HK-2 (cell line): Measurements from ENCODE around the gene GIT2.
A peak's percentile ranks its signal among the peaks of the same experiment; 100 is the strongest.
"Not testable (repeated sequence)": the region's sequence is repeated elsewhere in the genome, so short reads cannot be mapped to it uniquely, and the experiment has no call there.

Experiments used
- DNase-seq: peaks from one replicate; pipeline ENCODE4 v3.0.0-alpha.2; 2018; ENCODE audit not compliant: unreplicated experiment

The GIT2 gene

DNA sequence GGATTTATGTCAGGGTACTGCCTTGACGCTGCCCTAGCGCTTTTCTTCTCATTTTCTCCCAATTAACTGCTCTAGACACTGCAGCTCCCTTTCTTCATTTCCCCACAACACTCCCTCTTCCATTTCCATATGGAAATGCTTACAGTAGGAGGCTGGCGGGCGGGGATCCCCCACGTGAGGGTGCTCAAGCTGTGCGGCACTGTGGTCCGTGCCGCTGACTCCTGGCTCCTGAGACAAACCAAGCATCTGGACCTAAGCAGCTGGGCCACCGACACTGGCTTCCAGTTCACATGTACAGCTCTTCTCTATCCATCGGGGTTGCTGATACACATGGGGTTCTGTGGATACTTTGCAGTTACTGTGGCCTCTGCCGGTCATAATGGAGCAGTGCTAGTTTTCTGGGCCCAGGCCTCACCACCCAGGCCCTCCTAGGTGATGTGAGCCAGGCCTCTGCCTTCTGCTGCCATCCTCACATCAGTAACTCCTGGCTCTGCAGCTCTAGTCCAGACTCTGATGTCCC is 75.8 kb downstream of the GIT2 start:
- DNase-seq = no peak

DNA sequence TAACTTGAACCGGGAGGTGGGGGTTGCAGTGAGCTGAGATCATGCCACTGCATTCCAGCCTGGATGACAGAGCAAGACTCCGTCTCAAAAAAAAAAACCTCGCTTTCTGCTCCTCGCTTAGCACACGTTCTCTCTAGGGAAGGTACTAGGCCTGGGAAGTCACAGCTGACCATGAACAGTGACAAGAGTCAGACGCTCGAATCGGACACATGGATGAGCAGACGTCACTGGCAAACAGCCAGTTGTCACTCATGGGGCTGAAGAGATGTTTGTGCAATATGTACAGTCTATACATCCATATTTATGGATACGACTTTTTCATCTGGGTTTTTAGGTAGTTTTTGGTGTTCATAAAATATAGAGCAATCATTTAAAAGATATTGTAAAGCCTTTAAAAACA is 76.7 kb downstream of the GIT2 start:
- no peak for DNase-seq

DNA sequence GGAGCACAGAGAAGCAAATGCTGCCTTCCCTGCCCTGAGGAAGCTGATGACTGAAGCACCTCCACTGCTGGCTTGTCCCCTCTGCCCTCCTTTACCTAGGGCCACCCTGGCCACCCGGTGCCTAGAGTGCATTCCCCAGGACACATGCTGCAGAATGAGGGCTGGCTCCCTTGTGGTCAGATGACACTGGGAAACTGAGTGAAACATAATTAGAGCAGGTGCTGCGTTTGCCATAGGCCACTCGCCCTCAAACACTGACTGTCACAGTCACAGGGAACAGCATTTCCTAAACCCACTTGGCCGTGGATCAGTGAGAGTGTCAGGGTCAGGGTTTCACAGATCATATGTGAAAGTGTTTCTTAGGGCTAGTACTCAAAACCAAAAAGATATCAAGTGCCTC is 80.1 kb downstream of the GIT2 start:
- DNase-seq = no peak

GRCh38 chr12:109915171-109916040 is 80.8 kb downstream of the GIT2 start:
- no peak for DNase-seq

DNA sequence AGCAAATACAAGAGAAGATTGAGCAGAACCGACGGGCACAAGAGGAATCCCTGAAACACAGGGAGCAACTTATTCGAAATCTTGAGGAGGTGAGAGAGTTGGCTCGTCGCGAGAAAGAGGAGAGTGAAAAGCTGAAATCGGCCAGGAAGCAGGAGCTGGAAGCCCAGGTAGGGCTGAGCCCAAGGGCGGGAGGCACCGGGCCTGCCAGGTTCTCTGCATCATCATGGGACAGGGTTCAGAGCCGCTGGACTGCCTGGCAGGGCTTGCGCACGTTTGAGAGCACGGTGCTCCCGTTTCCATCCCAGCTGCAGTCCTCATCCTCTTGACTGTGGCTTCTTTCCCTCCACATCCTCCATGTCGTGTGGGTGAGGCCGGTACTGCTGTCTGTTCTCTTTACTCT is 81.7 kb downstream of the GIT2 start:
- DNase-seq = no peak

GRCh38 chr12:109912855-109913321 is 83.3 kb downstream of the GIT2 start:
- DNase-seq = no peak

DNA sequence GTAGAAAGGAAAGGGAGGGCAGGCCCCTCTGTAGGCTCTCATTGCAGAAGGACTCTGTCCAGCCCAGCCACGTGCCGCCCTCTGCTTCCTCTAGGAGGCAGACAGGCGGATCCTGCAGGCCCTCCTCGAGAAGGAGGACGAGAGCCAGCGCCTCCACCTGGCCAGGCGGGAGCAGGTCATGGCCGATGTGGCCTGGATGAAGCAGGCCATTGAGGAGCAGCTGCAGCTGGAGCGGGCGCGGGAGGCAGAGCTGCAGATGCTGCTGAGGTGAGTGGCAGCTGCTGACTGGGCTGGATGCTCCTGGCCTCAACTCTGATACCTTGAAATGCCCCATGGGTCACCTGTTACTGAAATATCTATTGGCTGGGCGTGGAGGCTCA is 85.2 kb downstream of the GIT2 start:
- peak; percentile 21 for DNase-seq

DNA sequence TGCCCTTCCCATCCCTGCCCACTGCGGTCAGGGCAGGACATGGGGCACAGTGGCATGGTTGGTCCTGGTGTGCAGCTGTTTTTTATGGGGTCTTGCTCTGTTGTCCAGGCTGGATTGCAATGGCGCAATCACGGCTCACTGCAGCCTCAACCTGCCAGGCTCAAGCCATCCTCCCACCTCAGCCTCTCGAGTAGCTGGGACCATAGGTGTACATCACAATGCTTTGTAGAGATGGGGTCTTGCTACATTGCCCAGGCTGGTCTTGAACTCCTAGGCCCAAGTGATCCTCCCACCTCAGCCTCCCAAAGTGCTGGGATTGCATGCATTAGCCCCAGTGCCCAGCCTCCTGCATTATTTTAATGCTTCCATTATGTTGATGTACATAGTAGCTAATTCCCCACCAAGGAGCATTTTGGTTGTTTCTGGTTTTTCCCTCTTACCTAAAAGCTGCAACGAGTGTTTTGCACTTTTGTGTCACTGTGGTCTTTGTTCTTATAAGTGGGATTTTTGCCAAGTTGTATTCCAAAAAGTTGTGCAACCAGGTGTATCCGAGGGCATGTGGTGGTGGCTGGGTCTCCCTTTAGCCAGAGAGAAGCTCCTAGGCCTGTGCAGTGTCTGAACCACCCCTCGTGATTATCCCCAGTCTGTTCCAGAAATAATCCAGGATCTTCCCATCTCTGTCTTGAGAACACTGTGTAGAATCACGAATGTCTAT is 85.8 kb downstream of the GIT2 start:
- no peak for DNase-seq

- DNase-seq = no peak
These were observed 90.9 kb downstream of the GIT2 start for GRCh38 chr12:109905301-109905700.

- no peak for DNase-seq
These were observed 93.2 kb downstream of the GIT2 start for GRCh38 chr12:109902891-109903418.

GRCh38 chr12:109900752-109901580 is 95.2 kb downstream of the GIT2 start:
- no peak for DNase-seq

- DNase-seq = peak; percentile 83
These were observed 96.1 kb downstream of the GIT2 start, which contains the start of gene TCHP for GRCh38 chr12:109899783-109900751. Gene TCHP (plus strand): TSS chr12:109900274. CDS start chr12:109903027, 2,753 bp downstream.

GRCh38 chr12:109899345-109899744 is 96.8 kb downstream of the GIT2 start:
- DNase-seq = not testable (repeated sequence)

DNA sequence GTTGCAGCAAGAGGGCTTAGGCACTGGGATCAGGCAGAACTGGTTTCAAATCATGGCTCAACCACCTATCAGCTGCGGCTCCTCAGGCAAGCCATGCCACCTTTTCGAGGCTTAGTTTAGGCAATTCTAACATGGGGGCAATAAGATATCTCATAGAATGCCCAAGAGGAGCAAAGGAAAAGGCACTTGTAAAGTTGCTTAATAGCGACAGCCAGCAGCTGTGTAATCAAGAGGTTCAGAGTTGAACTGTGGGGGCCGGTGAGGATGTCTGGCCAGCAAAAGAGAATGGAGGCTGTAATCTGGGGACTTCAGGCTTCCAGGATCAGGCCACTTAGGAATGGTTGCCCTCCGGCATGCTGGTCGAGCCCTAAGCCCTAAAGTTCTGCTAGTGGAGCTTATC is 99.1 kb downstream of the GIT2 start:
- DNase-seq = no peak

DNA sequence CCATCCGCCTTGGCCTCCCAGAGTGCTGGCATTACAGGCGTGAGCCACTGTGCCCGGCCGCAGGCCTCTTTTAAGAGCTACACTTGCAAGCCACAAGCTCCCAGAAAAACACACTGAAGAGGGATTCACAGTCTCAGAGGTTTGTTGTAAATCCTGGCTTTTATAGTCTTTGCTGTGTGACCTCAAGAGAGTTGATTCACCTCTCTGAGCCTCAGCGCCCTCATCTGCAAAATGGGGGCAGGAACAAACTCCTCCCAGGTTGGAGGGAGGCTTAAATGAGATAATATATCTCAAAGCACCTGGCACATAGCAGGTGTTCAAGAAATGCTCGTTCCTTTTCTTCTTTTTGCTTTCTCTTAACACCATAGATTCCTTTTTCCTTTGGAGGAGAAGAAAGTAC is 100.0 kb downstream of the GIT2 start:
- DNase-seq = no peak

GRCh38 chr12:109894939-109895338 is 101.2 kb downstream of the GIT2 start:
- DNase-seq = no peak

DNA sequence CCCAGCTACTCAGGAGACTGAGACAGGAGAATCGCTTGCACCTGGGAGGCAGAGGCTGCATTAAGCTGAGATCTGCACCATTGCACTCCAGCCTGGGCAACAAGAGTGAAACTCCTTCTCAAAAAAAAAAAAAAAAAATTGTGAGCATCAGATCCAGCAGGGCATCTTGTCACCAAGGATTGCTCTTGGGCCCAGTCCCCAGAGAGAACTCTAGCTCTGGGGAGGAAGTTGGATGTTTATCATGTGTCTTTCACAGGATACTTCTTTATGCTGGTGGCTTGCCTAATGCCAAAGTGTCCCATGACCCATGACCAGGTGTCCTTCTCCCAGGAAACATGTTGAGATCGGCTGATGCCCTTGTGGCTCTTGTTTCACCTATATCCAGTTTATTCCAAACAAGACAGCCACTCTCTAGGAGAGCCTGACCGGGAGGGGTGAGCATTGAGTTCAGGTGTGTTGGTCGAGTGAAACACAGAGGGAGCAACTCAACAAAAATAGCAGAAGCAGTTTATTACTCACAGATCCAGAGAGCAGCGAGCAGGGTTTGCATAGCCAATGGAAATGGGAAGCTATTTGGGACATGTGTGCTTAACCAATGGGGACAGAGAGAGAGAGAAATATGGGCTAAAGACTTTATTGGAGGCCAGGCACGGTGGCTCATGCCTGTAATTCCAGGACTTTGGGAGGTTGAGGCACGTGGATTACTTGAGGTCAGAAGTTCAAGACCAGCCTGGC is 102.7 kb downstream of the GIT2 start:
- no peak for DNase-seq

- no peak for DNase-seq
These were observed 103.4 kb downstream of the GIT2 start for GRCh38 chr12:109892748-109893147.

DNA sequence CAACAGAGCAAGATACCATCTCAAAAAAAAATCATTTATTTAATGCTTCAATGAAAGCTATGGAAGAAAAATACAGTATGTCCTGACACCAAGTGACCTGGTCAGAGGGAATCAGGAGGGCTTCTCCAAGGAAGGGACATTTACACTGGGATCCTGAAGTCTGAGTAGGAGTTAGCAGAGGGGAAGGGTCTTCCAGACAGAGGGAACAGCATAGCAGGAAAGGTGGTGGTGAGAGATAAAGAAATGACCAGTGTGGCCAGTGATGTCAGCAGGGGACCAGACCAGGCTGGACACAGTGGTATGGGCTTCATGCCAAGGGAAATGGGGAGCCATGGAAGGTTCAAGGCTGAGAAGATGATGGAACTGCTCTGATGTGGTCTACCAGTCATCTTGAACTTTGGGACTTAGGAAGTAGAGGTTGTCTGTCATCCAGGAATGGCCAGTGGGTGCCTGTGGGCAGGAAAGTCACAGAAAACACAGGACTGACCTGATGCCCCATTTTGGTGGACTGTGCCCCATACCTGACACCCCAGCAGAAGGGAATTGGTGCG is 103.9 kb downstream of the GIT2 start:
- DNase-seq = no peak
